Measurements from ENCODE around the gene PANK4.

Gene PANK4

DNA sequence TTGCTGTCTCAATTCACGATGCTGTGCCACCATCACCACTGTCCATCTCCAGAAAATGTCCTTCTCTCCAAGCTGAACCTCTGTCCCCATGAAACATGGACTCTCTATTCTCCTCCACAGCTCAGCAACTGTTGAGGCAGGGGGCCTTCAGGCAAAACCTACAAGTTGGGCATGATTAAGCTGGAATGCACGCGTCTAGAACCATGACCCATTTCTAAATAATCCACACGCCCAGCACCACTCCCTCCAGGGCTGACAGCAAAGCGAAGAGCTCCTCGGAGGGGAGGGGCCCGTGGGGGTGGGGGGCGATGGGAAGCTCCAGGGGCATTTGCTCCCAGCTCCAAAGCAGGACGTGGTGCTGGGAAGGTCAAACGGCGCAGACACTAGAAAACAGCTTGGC lies 7.0 kb upstream of the PANK4 start:
- TF ChIP-seq, protein P1, sequence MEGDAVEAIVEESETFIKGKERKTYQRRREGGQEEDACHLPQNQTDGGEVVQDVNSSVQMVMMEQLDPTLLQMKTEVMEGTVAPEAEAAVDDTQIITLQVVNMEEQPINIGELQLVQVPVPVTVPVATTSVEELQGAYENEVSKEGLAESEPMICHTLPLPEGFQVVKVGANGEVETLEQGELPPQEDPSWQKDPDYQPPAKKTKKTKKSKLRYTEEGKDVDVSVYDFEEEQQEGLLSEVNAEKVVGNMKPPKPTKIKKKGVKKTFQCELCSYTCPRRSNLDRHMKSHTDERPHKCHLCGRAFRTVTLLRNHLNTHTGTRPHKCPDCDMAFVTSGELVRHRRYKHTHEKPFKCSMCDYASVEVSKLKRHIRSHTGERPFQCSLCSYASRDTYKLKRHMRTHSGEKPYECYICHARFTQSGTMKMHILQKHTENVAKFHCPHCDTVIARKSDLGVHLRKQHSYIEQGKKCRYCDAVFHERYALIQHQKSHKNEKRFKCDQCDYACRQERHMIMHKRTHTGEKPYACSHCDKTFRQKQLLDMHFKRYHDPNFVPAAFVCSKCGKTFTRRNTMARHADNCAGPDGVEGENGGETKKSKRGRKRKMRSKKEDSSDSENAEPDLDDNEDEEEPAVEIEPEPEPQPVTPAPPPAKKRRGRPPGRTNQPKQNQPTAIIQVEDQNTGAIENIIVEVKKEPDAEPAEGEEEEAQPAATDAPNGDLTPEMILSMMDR (conservative IDR thresholded peaks at IDR 0.05; ENCODE audit: low read length): no peak
- DNase-seq (ENCODE audit: low read depth): peak; percentile 35
- no peak overlapping the region for H3K4me3 ChIP-seq (ENCODE audit: low read length)

DNA sequence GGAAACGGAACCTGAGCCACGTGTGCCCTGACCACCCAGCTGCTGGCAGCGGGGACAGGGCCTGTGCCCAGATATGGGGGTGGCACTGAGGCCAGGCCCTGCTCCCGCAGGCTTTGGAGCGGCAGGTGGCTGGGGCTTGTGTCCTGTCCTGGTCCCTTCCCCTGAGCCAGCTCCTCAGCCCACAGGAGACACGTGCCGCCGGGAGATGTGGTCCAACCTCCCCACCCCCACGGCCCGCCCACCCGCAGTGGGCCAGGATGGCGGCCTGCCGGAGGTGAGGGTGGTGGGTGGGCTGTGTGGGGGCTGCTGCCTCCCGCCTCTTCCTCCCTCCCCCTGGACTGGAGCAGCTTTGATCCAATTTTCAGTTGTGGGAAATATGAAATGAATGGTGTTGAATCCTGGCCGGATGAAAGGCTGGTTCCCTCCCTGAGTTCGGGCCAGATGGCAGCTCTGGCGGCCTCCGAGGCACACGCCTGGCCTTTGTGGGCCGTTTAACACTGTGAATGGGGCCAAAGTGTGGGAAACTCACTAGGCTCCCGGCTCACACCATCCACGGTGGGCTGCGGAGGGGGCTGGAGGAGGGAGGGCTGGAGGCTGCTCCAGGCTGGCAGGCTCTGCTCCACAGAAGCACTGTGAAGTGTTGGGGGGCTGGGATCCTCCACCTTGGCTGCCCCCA lies 6.2 kb upstream of the PANK4 start:
- DNase-seq (ENCODE audit: low read depth): no peak
- H3K4me3 ChIP-seq (ENCODE audit: low read length): no peak overlapping the region
- TF ChIP-seq, protein P1 (conservative IDR thresholded peaks at IDR 0.05; ENCODE audit: low read length): no peak

DNA sequence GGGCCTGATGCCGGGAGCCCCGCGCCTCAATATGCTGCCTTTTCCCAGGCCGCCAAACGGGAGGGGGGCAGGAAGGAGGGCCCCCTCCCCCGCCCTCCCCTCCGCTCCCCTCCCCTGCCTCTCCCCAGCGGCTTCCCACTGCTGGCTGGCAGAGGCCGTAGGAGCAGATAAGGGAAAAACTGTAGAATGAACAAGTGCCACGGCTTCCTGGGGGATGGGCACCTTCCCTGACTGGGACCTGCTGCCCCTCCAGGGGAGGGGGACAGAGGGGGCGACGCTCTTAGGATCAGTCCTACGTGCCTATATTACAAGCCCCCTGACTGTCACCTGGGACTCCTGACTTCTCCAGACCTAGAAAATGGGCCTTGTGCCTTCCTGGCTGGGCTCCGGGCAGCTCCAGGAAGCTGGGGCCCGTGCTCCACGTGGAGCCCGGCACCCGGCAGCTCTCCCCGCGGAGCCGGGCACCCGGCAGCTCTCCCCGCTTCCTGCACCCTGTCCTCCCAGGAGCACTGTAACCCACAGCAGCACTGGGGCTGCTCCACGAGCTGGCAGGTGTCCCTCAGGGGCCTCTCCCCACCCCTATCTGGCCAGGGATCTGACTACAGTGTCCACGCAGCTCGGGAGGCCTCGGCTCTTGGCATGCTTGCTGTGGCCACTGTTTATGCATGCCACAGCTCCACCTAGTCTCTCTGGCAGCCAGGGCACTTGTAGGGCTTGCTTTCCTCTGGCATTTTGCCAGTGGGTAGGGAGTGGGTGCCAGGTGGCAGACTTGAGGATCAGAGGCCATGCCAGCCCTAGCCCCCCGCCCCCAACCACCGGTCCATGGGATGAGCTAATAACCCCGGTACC lies 4.3 kb upstream of the PANK4 start:
- TF ChIP-seq, protein P1 (conservative IDR thresholded peaks at IDR 0.05; ENCODE audit: low read length): no peak
- H3K4me3 ChIP-seq (ENCODE audit: low read length): no peak overlapping the region
- peak; percentile 25 for DNase-seq (ENCODE audit: low read depth)

GRCh38 chr1:2529784-2530512 lies 3.6 kb upstream of the PANK4 start, which contains the start of gene HES5:
Gene HES5 (minus strand): TSS chr1:2530263. CDS start chr1:2530164, 99 bp downstream.
- TF ChIP-seq, protein P1 (conservative IDR thresholded peaks at IDR 0.05; ENCODE audit: low read length): no peak
- DNase-seq (ENCODE audit: low read depth): no peak
- H3K4me3 ChIP-seq (ENCODE audit: low read length): no peak within 1 kb of the TSS

GRCh38 chr1:2528966-2529783 lies 2.8 kb upstream of the PANK4 start:
- TF ChIP-seq, protein P1 (conservative IDR thresholded peaks at IDR 0.05; ENCODE audit: low read length): no peak
- no peak for DNase-seq (ENCODE audit: low read depth)
- H3K4me3 ChIP-seq (ENCODE audit: low read length): no peak overlapping the region

DNA sequence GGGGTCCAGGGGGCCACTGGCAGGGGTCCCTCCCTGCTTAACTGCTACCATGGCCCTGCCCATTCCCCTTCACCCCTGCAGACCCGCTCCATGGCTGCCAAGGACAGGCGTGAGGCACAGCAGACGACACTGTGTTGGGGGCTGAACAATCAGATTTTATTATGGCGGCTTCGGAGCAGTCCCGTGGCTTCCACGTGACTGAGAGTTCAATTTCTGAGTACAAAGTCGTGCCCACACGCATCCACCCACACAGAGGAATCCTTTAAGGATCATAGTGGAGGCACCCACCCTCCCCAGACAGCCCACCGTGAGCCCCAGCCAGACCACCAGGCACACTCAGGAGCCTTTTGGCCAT lies 2.2 kb upstream of the PANK4 start:
- TF ChIP-seq, protein P1 (conservative IDR thresholded peaks at IDR 0.05; ENCODE audit: low read length): no peak
- no peak overlapping the region for H3K4me3 ChIP-seq (ENCODE audit: low read length)
- no peak for DNase-seq (ENCODE audit: low read depth)
